GM06990 (cell line): Measurements from ENCODE around the gene CATSPERD.

Experiments used
- DNase-seq: peaks from one replicate; pipeline ENCODE4 v3.0.0-alpha.2; 2011; ENCODE audit not compliant: insufficient read length; ENCODE audit errors: extremely low read depth
- H3K27me3 ChIP-seq: replicated peaks from 2 replicates; pipeline ENCODE4 v1.6.0; 2011; ENCODE audit warnings: low read length; ENCODE audit not compliant: control insufficient read depth, insufficient read depth
- H3K36me3 ChIP-seq: 2 replicates; pipeline ENCODE4 v1.5.1; 2011; ENCODE audit warnings: low read length; ENCODE audit not compliant: control insufficient read depth, insufficient read depth
- H3K4me3 ChIP-seq: replicated peaks from 2 replicates; pipeline ENCODE4 v1.5.1; 2011; ENCODE audit warnings: low read depth, mild to moderate bottlenecking, control low read depth, low read length
- CTCF ChIP-seq: IDR thresholded peaks from 2 replicates; pipeline ENCODE4 v1.5.1; 2011; ENCODE audit warnings: low read length, control low read depth, mild to moderate bottlenecking, inconsistent platforms; ENCODE audit not compliant: insufficient read depth, poor library complexity, severe bottlenecking

CATSPERD gene

GRCh38 chr19:5703819-5704818 is 16.3 kb upstream of the CATSPERD start:
- Histone ChIP-seq H3K4me3 (no peak overlapping the region), H3K27me3 (no peaks in the 10 kb centered on the region), H3K36me3 (peaks cover 46% of the 10 kb centered on the region)
- TF ChIP-seq CTCF: no peak
- no peak for DNase-seq

GRCh38 chr19:5705552-5705951 is 14.9 kb upstream of the CATSPERD start:
- no peak overlapping the region for H3K4me3 ChIP-seq
- DNase-seq: no peak
- H3K36me3 ChIP-seq: peaks cover 43% of the 10 kb centered on the region
- no peaks in the 10 kb centered on the region for H3K27me3 ChIP-seq
- TF ChIP-seq CTCF: no peak

- Histone ChIP-seq H3K36me3 (peaks cover 50% of the 10 kb centered on the region), H3K4me3 (no peak overlapping the region), H3K27me3 (no peaks in the 10 kb centered on the region)
- DNase-seq: no peak
- no peak for TF ChIP-seq CTCF
These were observed 13.4 kb upstream of the CATSPERD start for GRCh38 chr19:5706876-5707573.

- Histone ChIP-seq H3K27me3 (no peaks in the 10 kb centered on the region), H3K4me3 (no peak overlapping the region), H3K36me3 (peaks cover 56% of the 10 kb centered on the region)
- TF ChIP-seq CTCF: no peak
- no peak for DNase-seq
These were observed 12.6 kb upstream of the CATSPERD start for GRCh38 chr19:5707576-5708575.

GRCh38 chr19:5711025-5711424 is 9.4 kb upstream of the CATSPERD start:
- TF ChIP-seq CTCF: no peak
- DNase-seq: no peak
- peaks cover 39% of the 10 kb centered on the region for H3K36me3 ChIP-seq
- H3K4me3 ChIP-seq: no peak overlapping the region
- no peaks in the 10 kb centered on the region for H3K27me3 ChIP-seq
